ENCODE measurements around the gene TMEM107.
A peak's percentile ranks its signal among the peaks of the same experiment; 100 is the strongest.

The TMEM107 gene

DNA sequence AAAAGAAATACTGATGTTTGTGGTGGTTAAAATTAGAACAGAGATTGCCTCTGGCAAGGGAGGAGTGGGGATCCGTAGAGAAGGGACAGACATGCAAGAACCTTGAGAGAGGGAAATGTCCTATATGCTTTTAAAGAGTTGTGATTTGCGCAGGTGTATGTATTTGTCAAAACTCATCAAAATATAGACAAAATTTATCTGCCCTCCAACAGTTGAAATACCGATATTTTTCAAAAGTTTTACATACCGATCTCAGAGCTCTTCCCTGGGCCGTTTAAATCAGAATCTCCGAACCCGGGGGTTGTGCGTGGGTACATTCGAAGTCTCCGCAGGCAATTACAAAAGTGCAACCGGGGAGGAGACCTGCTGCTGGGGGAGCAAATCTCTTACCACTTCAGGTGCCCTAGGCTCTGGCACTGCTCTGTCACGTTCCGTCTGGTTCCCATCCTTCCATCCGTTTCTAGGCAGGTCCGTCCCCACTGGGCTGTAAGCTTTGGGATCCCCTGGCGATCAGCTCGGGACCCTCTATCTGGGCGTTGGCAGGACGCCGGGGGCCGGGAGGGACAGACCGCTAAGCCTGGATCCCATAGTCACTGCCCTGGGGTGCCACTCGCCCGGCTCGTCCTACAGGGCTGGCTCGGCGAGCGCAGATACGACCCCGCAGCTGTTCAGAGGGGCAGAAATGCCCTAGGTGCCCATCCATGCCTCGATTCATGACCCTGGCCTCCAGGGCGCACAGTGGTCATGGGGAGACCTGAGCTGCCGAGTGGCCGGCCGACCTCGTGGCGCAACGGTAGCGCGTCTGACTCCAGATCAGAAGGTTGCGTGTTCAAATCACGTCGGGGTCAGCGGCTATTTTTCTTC, 9.6 kb upstream of the TMEM107 start:
- H3F3A ChIP-seq (ENCODE audit: insufficient read depth, low read length): peaks cover 42% of the 10 kb centered on the region
- H3K9me2 ChIP-seq (replicated peaks; ENCODE audit: insufficient read depth, low read length): no peaks in the 10 kb centered on the region
- peak overlapping the region; percentile 84 for H3K27ac ChIP-seq (ENCODE audit: low read length)
- no peaks in the 10 kb centered on the region for H3K36me3 ChIP-seq (replicated peaks; ENCODE audit: insufficient read depth, low read length)
- peak overlapping the region; percentile 88 for H3K9ac ChIP-seq (ENCODE audit: low read length)
- peaks cover 17% of the 10 kb centered on the region for H3K79me2 ChIP-seq (ENCODE audit: low read length)
- H3K27me3 ChIP-seq (replicated peaks; ENCODE audit: insufficient read depth, low read length): peaks cover 3% of the 10 kb centered on the region; the same call in 1 of the 2 replicates
- DNase-seq: peak; percentile 78
- TF ChIP-seq EZH2phosphoT487 (IDR thresholded peaks at IDR 0.05; ENCODE audit: low read length): no peak
- no peak for TF ChIP-seq EZH2 (optimal IDR thresholded peaks at IDR 0.05; ENCODE audit: low read depth, low read length)
- TF ChIP-seq, protein P1, sequence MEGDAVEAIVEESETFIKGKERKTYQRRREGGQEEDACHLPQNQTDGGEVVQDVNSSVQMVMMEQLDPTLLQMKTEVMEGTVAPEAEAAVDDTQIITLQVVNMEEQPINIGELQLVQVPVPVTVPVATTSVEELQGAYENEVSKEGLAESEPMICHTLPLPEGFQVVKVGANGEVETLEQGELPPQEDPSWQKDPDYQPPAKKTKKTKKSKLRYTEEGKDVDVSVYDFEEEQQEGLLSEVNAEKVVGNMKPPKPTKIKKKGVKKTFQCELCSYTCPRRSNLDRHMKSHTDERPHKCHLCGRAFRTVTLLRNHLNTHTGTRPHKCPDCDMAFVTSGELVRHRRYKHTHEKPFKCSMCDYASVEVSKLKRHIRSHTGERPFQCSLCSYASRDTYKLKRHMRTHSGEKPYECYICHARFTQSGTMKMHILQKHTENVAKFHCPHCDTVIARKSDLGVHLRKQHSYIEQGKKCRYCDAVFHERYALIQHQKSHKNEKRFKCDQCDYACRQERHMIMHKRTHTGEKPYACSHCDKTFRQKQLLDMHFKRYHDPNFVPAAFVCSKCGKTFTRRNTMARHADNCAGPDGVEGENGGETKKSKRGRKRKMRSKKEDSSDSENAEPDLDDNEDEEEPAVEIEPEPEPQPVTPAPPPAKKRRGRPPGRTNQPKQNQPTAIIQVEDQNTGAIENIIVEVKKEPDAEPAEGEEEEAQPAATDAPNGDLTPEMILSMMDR (IDR thresholded peaks at IDR 0.05; ENCODE audit: low read length): no peak
- H4K20me1 ChIP-seq (ENCODE audit: insufficient read depth, low read length): no peaks in the 10 kb centered on the region
- peak overlapping the region; percentile 70 for H3K4me2 ChIP-seq (ENCODE audit: low read depth, low read length)
- H3K4me3 ChIP-seq (ENCODE audit: low read length): peak overlapping the region; percentile 94
- peak overlapping the region; percentile 84 for H2AFZ ChIP-seq (ENCODE audit: low read length)
- no peaks in the 10 kb centered on the region for H3K9me3 ChIP-seq (replicated peaks; ENCODE audit: insufficient read depth, low read length)
- H3K4me1 ChIP-seq (ENCODE audit: low read length): peaks cover 16% of the 10 kb centered on the region

DNA sequence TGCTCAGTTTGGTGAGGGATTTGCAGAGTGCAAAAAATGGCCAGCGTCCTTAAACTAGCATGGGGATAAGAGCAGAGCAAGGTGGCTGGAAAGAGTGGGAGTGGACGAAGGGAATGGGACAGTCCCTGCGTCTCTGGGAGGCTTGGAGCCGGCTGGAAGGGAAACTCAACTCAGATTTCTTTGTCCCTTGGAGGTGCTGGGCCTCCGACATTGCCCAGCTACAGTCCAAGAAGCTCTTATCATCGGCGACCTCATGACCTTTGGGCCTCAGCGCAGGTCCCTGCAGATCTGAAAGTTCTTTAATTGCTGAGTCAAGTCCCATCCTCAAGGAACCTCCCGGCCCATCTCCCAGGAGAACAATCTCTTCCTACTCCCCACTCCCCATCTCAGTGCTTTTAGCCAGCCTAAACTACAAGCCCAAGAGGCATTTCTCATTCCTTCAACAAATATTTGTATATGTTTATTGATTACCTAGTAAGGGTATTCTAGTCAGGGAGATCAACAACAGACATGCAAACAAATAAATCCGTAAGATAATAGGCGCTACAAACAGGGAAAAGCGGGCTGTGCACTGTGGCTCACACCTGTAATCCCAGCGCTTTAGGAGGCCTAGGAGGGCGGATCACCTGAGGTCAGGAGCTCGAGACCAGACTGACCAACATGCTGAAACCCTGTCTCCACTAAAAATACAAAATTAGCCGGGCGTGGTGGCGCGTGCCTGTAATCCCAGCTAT, 985 bp upstream of the TMEM107 start:
- H3K9me3 ChIP-seq (replicated peaks; ENCODE audit: insufficient read depth, low read length): no peaks in the 10 kb centered on the region
- no peaks in the 10 kb centered on the region; the same call in 1 of the 2 replicates for H3K79me2 ChIP-seq (ENCODE audit: low read length)
- no peaks in the 10 kb centered on the region for H4K20me1 ChIP-seq (ENCODE audit: insufficient read depth, low read length)
- H3K4me3 ChIP-seq (ENCODE audit: low read length): peak overlapping the region; percentile 90
- H3K9me2 ChIP-seq (replicated peaks; ENCODE audit: insufficient read depth, low read length): no peaks in the 10 kb centered on the region
- H2AFZ ChIP-seq (ENCODE audit: low read length): peak overlapping the region; percentile 88
- H3K36me3 ChIP-seq (replicated peaks; ENCODE audit: insufficient read depth, low read length): no peaks in the 10 kb centered on the region
- no peak for DNase-seq
- peak overlapping the region; percentile 74; the same call in 1 of the 2 replicates for H3K9ac ChIP-seq (ENCODE audit: low read length)
- H3K4me1 ChIP-seq (ENCODE audit: low read length): peaks cover 17% of the 10 kb centered on the region; the same call in 1 of the 2 replicates
- TF ChIP-seq, protein P1 (IDR thresholded peaks at IDR 0.05; ENCODE audit: low read length): no peak
- TF ChIP-seq EZH2 (optimal IDR thresholded peaks at IDR 0.05; ENCODE audit: low read depth, low read length) (no peak), EZH2phosphoT487 (IDR thresholded peaks at IDR 0.05; ENCODE audit: low read length) (no peak)
- H3F3A ChIP-seq (ENCODE audit: insufficient read depth, low read length): peaks cover 23% of the 10 kb centered on the region
- H3K4me2 ChIP-seq (ENCODE audit: low read depth, low read length): peak overlapping the region; percentile 90
- H3K27me3 ChIP-seq (replicated peaks; ENCODE audit: insufficient read depth, low read length): no peaks in the 10 kb centered on the region
- H3K27ac ChIP-seq (ENCODE audit: low read length): no peak overlapping the region

DNA sequence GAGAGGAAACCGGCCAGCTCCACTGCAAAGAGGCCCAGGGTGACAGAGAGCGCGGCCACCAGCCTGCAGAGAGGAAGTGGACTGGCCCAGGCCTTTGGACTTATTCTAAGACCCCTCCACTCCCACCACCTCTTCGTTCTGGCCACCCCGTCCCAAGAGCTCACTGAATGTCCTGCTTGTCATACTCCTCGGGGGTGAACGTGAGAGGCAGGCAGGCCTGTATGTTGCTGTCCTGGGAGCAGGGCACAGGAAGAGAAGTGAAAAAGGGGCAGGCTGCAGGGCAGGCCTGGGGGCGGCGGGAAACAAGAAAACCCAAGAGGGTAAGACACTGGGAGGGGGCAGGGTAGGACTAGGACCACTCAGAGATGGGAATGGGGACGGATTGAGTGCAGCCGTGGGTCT, 384 bp downstream of the TMEM107 start:
- Histone ChIP-seq H3K4me2 (ENCODE audit: low read depth, low read length) (peak overlapping the region; percentile 90), H3F3A (ENCODE audit: insufficient read depth, low read length) (peaks cover 23% of the 10 kb centered on the region), H3K27me3 (replicated peaks; ENCODE audit: insufficient read depth, low read length) (no peaks in the 10 kb centered on the region), H3K4me1 (ENCODE audit: low read length) (peaks cover 17% of the 10 kb centered on the region; the same call in 1 of the 2 replicates), H3K27ac (ENCODE audit: low read length) (peak overlapping the region; percentile 64), H2AFZ (ENCODE audit: low read length) (peak overlapping the region; percentile 88), H3K79me2 (ENCODE audit: low read length) (no peaks in the 10 kb centered on the region; the same call in 1 of the 2 replicates), H3K9me2 (replicated peaks; ENCODE audit: insufficient read depth, low read length) (no peaks in the 10 kb centered on the region), H4K20me1 (ENCODE audit: insufficient read depth, low read length) (no peaks in the 10 kb centered on the region), H3K36me3 (replicated peaks; ENCODE audit: insufficient read depth, low read length) (no peaks in the 10 kb centered on the region), H3K9me3 (replicated peaks; ENCODE audit: insufficient read depth, low read length) (no peaks in the 10 kb centered on the region), H3K9ac (ENCODE audit: low read length) (peak overlapping the region; percentile 74), H3K4me3 (ENCODE audit: low read length) (peak overlapping the region; percentile 90)
- DNase-seq: no peak
- no peak for TF ChIP-seq EZH2 (optimal IDR thresholded peaks at IDR 0.05; ENCODE audit: low read depth, low read length)
- TF ChIP-seq EZH2phosphoT487 (IDR thresholded peaks at IDR 0.05; ENCODE audit: low read length): no peak
- TF ChIP-seq, protein P1 (IDR thresholded peaks at IDR 0.05; ENCODE audit: low read length): no peak

Data from MM.1S (cell line).